Neural progenitor cell (in vitro differentiated cells): Measurements from ENCODE around the gene ZNF280B. TPM values are rescaled to one million over a fixed set of nuclear protein-coding genes. Genes with fewer than 3 reads are reported as not detected.

Experiments used
- DNase-seq: peaks from one replicate; pipeline ENCODE4 v3.0.0-alpha.2; 2016; ENCODE audit warnings: low spot score
- H2AFZ ChIP-seq: fragments of 200-600 bp; sonication (generic); replicated peaks from 2 replicates; pipeline ENCODE4 v1.6.1; 2016; ENCODE audit warnings: antibody characterized with exemption
- H3F3A ChIP-seq: fragments of 200-600 bp; sonication (generic); 2 replicates; pipeline ENCODE4 v1.6.1; 2016; ENCODE audit warnings: antibody characterized with exemption, low read depth
- H3K27ac ChIP-seq: fragments of 200-600 bp; sonication (generic); 2 replicates; pipeline ENCODE4 v1.5.1; 2016; ENCODE audit warnings: mild to moderate bottlenecking
- H3K27me3 ChIP-seq: fragments of 200-600 bp; sonication (generic); 2 replicates; pipeline ENCODE4 v1.6.1; 2016; ENCODE audit warnings: mild to moderate bottlenecking, moderate library complexity
- H3K36me3 ChIP-seq: fragments of 200-600 bp; sonication (generic); 2 replicates; pipeline ENCODE4 v1.5.1; 2016
- H3K4me1 ChIP-seq: fragments of 200-600 bp; sonication (generic); 2 replicates; pipeline ENCODE4 v1.6.1; 2016; ENCODE audit warnings: mixed run types
- H3K4me2 ChIP-seq: fragments of 200-600 bp; sonication (generic); 2 replicates; pipeline ENCODE4 v1.6.1; 2016
- H3K4me3 ChIP-seq: fragments of 200-600 bp; sonication (generic); 2 replicates; pipeline ENCODE4 v1.5.1; 2016
- H3K79me2 ChIP-seq: fragments of 200-600 bp; sonication (generic); 2 replicates; pipeline ENCODE4 v1.6.1; 2016; ENCODE audit warnings: low read depth
- H3K9ac ChIP-seq: fragments of 200-600 bp; sonication (generic); 2 replicates; pipeline ENCODE4 v1.6.1; 2016
- H3K9me3 ChIP-seq: fragments of 200-600 bp; sonication (generic); 2 replicates; pipeline ENCODE4 v1.5.1; 2016; ENCODE audit warnings: low read depth
- H4K20me1 ChIP-seq: fragments of 200-600 bp; sonication (generic); 2 replicates; pipeline ENCODE4 v1.6.1; 2016; ENCODE audit warnings: low read depth
- H3K27ac Mint-ChIP-seq: 3 replicates; pipeline ENCODE4 v1.8.0; 2021; ENCODE audit warnings: mixed read lengths
- H3K27me3 Mint-ChIP-seq: 2 replicates; pipeline ENCODE4 v1.8.0; 2022; ENCODE audit warnings: low read depth, mild to moderate bottlenecking, inconsistent platforms, moderate library complexity, mixed read lengths; ENCODE audit not compliant: insufficient read depth
- H3K36me3 Mint-ChIP-seq: 3 replicates; pipeline ENCODE4 v1.8.0; 2021; ENCODE audit warnings: mixed read lengths
- H3K4me1 Mint-ChIP-seq: 3 replicates; pipeline ENCODE4 v1.8.0; 2021; ENCODE audit warnings: mixed read lengths
- H3K4me3 Mint-ChIP-seq: 3 replicates; pipeline ENCODE4 v1.8.0; 2021; ENCODE audit warnings: mild to moderate bottlenecking, moderate library complexity, mixed read lengths
- H3K9me3 Mint-ChIP-seq: 3 replicates; pipeline ENCODE4 v1.8.0; 2020; ENCODE audit warnings: mixed read lengths
- EZH2 ChIP-seq: fragments of 200-600 bp; sonication (generic); IDR thresholded peaks from 2 replicates; pipeline ENCODE4 v1.6.1; 2017; ENCODE audit warnings: antibody characterized with exemption, mild to moderate bottlenecking, moderate library complexity
- EZH2phosphoT487 ChIP-seq: fragments of 200-600 bp; sonication (generic); IDR thresholded peaks from 2 replicates; pipeline ENCODE4 v1.6.1; 2017; ENCODE audit warnings: antibody characterized with exemption
- total RNA-seq: library from RNA; depleted of rRNA; stranded (reverse); fragments of >200 nt; gene quantifications from 2 replicates; pipeline ENCODE4 v1.2.3, GENCODE V29; 2015; ENCODE audit warnings: low replicate concordance
- TF ChIP-seq, protein P1 (sequence below): fragments of 200-600 bp; sonication (generic); IDR thresholded peaks from 2 replicates; pipeline ENCODE4 v1.5.1; 2017; ENCODE audit warnings: antibody characterized with exemption, mild to moderate bottlenecking

The ZNF280B gene
- total RNA-seq, 1 donor from 2014 or later, result 14.2 TPM

DNA sequence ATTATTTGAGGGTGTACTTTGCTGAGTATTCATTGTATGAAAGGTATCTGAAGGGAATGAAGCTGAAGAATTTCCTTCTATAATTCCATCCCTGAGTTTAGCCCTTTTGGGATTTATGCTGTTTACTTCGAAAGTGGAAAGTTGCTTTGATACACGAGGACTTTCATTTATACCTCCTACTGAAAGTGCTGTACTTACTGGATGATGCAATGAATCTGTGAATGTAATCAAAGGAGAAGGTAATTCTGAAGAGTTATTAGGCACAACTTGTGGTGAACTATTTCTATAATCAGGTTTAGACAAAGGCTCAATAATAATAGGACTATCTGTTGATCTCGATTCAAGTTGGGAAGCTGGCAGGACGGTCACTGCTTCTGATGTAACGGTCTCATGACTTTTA lies 19.8 kb downstream of the ZNF280B start:
- Histone ChIP-seq H3K4me2 (no peak overlapping the region), H2AFZ (no peak overlapping the region), H4K20me1 (peaks cover 14% of the 10 kb centered on the region), H3K27ac (no peak overlapping the region), H3K79me2 (no peaks in the 10 kb centered on the region), H3K9me3 (no peaks in the 10 kb centered on the region), H3K4me1 (no peaks in the 10 kb centered on the region), H3K9ac (no peak overlapping the region), H3K36me3 (peaks cover 2% of the 10 kb centered on the region), H3K27me3 (no peaks in the 10 kb centered on the region), H3K4me3 (no peak overlapping the region), H3F3A (no peaks in the 10 kb centered on the region)
- Mint-ChIP-seq H3K36me3 (peaks cover 45% of the 10 kb centered on the region), H3K4me1 (no peaks in the 10 kb centered on the region), H3K4me3 (no peak overlapping the region), H3K27me3 (peaks cover 2% of the 10 kb centered on the region), H3K9me3 (no peaks in the 10 kb centered on the region), H3K27ac (no peak overlapping the region)
- DNase-seq, result no peak
- TF ChIP-seq, protein P1, sequence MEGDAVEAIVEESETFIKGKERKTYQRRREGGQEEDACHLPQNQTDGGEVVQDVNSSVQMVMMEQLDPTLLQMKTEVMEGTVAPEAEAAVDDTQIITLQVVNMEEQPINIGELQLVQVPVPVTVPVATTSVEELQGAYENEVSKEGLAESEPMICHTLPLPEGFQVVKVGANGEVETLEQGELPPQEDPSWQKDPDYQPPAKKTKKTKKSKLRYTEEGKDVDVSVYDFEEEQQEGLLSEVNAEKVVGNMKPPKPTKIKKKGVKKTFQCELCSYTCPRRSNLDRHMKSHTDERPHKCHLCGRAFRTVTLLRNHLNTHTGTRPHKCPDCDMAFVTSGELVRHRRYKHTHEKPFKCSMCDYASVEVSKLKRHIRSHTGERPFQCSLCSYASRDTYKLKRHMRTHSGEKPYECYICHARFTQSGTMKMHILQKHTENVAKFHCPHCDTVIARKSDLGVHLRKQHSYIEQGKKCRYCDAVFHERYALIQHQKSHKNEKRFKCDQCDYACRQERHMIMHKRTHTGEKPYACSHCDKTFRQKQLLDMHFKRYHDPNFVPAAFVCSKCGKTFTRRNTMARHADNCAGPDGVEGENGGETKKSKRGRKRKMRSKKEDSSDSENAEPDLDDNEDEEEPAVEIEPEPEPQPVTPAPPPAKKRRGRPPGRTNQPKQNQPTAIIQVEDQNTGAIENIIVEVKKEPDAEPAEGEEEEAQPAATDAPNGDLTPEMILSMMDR, result no peak
- TF ChIP-seq EZH2, result no peak

DNA sequence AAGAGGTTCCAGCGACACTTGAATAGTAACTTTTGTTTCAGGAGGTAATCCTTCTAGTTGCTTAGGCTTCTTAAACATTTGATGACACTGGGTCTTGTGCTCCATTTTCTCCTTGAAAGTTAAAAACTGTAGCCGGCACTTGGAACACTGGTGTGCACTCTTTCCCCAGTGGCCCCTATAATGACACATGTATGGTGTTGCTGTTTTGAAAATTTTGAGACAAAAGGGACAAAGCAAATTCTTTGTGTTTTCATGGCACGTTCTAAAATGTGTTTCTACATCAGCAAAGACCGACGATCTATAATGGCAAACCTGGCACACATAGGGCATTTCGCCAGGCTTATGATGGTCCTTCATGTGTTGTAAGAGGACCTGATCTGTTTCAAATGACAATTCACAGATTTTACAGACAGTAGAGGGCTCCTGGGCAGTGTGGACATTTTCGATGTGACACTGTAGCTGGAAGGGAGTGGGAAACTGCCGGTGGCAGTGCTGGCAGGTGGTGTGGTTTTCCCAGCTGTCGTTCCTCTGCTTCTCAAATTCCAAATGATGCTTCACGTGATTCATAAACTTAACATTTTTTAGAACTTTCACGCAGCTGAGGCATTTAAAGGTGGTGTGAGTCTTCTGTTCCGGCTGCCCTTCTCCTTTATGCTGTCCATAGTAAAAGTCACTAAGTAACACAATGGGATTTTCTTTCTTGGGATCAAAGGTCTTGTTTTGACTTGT lies 20.5 kb downstream of the ZNF280B start:
- TF ChIP-seq EZH2, result no peak
- no peak for TF ChIP-seq EZH2phosphoT487
- Histone ChIP-seq H3K27ac (no peak overlapping the region), H3K9me3 (no peaks in the 10 kb centered on the region), H3F3A (no peaks in the 10 kb centered on the region), H2AFZ (no peak overlapping the region), H3K4me1 (no peaks in the 10 kb centered on the region), H3K9ac (no peak overlapping the region), H3K79me2 (no peaks in the 10 kb centered on the region), H3K4me3 (no peak overlapping the region), H4K20me1 (peaks cover 14% of the 10 kb centered on the region), H3K27me3 (no peaks in the 10 kb centered on the region), H3K4me2 (no peak overlapping the region), H3K36me3 (peaks cover 2% of the 10 kb centered on the region)
- no peak overlapping the region for H3K27ac Mint-ChIP-seq
- peaks cover under 1% of the 10 kb centered on the region for H3K27me3 Mint-ChIP-seq
- no peaks in the 10 kb centered on the region for H3K9me3 Mint-ChIP-seq
- H3K36me3 Mint-ChIP-seq, result peaks cover 40% of the 10 kb centered on the region
- H3K4me3 Mint-ChIP-seq, result no peak overlapping the region
- no peak for DNase-seq
- H3K4me1 Mint-ChIP-seq, result no peaks in the 10 kb centered on the region

DNA sequence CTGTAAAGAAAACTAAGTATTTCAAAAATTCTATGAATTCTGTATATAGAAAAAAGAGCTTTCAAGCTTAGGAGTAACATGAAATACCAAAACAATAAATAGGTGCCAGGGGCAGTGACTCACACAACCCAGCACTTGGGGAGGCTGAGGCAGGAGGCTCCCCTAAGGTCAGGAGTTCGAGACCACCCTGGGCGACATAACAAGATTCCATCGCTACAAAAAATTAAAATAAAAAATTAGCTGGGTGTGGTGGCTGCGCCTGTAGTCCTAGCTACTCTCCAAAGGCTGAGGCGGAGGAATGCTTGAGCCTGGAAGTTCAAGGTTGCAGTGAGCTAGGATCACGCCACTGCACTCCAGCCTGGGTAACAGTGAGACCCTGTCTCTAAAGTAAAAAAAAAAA lies 21.5 kb downstream of the ZNF280B start:
- Histone ChIP-seq H3F3A (no peaks in the 10 kb centered on the region), H3K9me3 (no peaks in the 10 kb centered on the region), H3K4me2 (no peak overlapping the region), H3K36me3 (peaks cover 2% of the 10 kb centered on the region), H3K79me2 (no peaks in the 10 kb centered on the region), H3K4me1 (no peaks in the 10 kb centered on the region), H3K9ac (no peak overlapping the region), H4K20me1 (peaks cover 14% of the 10 kb centered on the region), H3K4me3 (no peak overlapping the region), H3K27ac (no peak overlapping the region), H2AFZ (no peak overlapping the region), H3K27me3 (no peaks in the 10 kb centered on the region)
- no peaks in the 10 kb centered on the region for H3K27me3 Mint-ChIP-seq
- TF ChIP-seq, protein P1, result no peak
- TF ChIP-seq EZH2phosphoT487 (no peak), EZH2 (no peak)
- H3K4me3 Mint-ChIP-seq, result no peak overlapping the region
- peaks cover 40% of the 10 kb centered on the region for H3K36me3 Mint-ChIP-seq
- no peaks in the 10 kb centered on the region for H3K9me3 Mint-ChIP-seq
- H3K27ac Mint-ChIP-seq, result no peak overlapping the region
- no peak for DNase-seq
- no peaks in the 10 kb centered on the region for H3K4me1 Mint-ChIP-seq

DNA sequence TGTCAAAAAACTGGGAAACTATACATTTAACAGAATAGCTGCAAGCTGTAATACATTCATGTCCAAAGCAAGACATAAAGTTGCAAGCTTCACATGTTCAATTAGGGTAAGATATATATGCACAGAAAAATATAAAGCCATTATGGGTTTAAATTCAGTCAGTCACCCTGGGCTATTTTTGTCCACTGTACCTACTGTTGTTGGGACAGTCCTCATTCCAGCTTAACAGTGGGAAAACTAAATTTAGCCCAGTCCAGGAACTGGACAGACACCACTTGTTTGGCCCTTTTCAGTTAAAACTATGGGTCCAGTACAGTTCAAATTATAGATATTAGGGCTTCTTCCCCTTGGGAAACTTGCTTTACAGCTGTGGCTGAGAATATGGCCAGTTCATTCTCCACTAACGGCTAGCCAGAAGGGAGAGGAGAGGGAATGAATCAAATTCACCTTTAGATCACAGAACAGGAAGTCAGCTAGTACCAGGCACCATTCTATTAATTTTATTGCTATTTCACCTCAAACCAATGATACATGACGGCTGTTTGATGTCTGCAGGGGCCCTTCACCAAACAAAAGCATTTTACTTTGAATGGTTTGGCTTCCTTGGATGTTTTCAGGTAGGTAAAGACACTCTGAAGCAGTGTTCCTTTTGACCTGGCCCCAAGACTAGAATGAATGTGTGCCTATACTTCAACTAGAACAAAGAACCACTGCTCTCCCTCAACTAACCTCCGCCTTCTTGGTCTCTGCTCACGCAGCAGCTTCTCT lies 22.2 kb downstream of the ZNF280B start:
- H3K4me3 Mint-ChIP-seq, result no peak overlapping the region
- no peaks in the 10 kb centered on the region for H3K27me3 Mint-ChIP-seq

More for the DNA sequence above, 22.2 kb downstream of the ZNF280B start:
- H3K27ac ChIP-seq, result no peak overlapping the region
- Mint-ChIP-seq H3K9me3 (no peaks in the 10 kb centered on the region), H3K27ac (no peak overlapping the region), H3K4me1 (no peaks in the 10 kb centered on the region), H3K36me3 (peaks cover 40% of the 10 kb centered on the region)
- H3K4me2 ChIP-seq, result no peak overlapping the region
- DNase-seq, result no peak
- no peak overlapping the region for H2AFZ ChIP-seq
- peaks cover 2% of the 10 kb centered on the region for H3K36me3 ChIP-seq
- peaks cover 14% of the 10 kb centered on the region for H4K20me1 ChIP-seq
- TF ChIP-seq, protein P1, result no peak
- TF ChIP-seq EZH2, result no peak
- no peak for TF ChIP-seq EZH2phosphoT487
- no peak overlapping the region for H3K4me3 ChIP-seq
- H3K9ac ChIP-seq, result no peak overlapping the region
- no peaks in the 10 kb centered on the region for H3F3A ChIP-seq
- H3K9me3 ChIP-seq, result no peaks in the 10 kb centered on the region
- H3K27me3 ChIP-seq, result no peaks in the 10 kb centered on the region
- H3K4me1 ChIP-seq, result no peaks in the 10 kb centered on the region
- H3K79me2 ChIP-seq, result no peaks in the 10 kb centered on the region
